ENCODE results near the gene WDR45B. TPM values are rescaled to one million over a fixed set of nuclear protein-coding genes. Genes with fewer than 3 reads are reported as not detected.

WDR45B gene
- total RNA-seq (10 to 100 TPM; 68.6 to 75.0 TPM), polyA plus RNA-seq (10 to 100 TPM; 22.5 to 32.6 (median 27.9) TPM), total RNA-seq (68.2 to 116 (median 84.5) reads per million in 6 experiments)

GRCh38 chr17:82648165-82648668 is at the start of gene WDR45B:
Gene WDR45B, minus strand, starts transcription at chr17:82648444. Its CDS starts 104 bp downstream, at chr17:82648340.
- DNase-seq (peak; percentile 80 to 93 (median 85)), ATAC-seq (peak; percentile 79 to 88)
- POLR2A ChIA-PET = interaction anchor here (1.3 kb wide), 1 partner anchor 92 kb away, joined by 3 read pairs; no protein-coding TSS in a partner anchor
- peaks cover 0 to 25% (median 6%) of the 10 kb centered on the region in 3 donors for H3K36me3 Mint-ChIP-seq
- H3K27ac Mint-ChIP-seq = peak within 1 kb of the TSS in 9 of 10 donors; percentile 66 to 93 (median 88)
- H3K4me3 Mint-ChIP-seq = peak within 1 kb of the TSS; percentile 77 to 92 (median 84)
- peaks cover 11 to 36% (median 29%) of the 10 kb centered on the region in 4 donors for H3K4me1 Mint-ChIP-seq
- H3K9me3 Mint-ChIP-seq = no peaks in the 10 kb centered on the region
- H3K27me3 Mint-ChIP-seq = no peaks in the 10 kb centered on the region

GRCh38 chr17:82697808-82698064 is 49.5 kb upstream of the WDR45B start:
- Mint-ChIP-seq H3K4me3 (peak overlapping the region in 7 of 10 donors; percentile 40 to 84 (median 60)), H3K4me1 (peaks cover 2 to 15% (median 10%) of the 10 kb centered on the region in 4 donors), H3K9me3 (peaks cover 0 to 19% (median 5%) of the 10 kb centered on the region in 9 donors), H3K36me3 (peaks cover 3 to 8% (median 6%) of the 10 kb centered on the region in 3 donors), H3K27ac (no peak overlapping the region), H3K27me3 (peaks cover 0 to 10% (median 0%) of the 10 kb centered on the region in 5 donors)
- ATAC-seq (no peak), DNase-seq (no peak)
- POLR2A ChIA-PET = interaction anchor here (2.9 kb wide), 1 partner anchor 19 kb away, joined by 20 read pairs; the partner anchor contains the start of gene FN3KRP

GRCh38 chr17:82696916-82697807 is 48.9 kb upstream of the WDR45B start:
- H3K27me3 Mint-ChIP-seq = peaks cover 0 to 10% (median 0%) of the 10 kb centered on the region in 5 donors
- POLR2A ChIA-PET = interaction anchor here (2.9 kb wide), 1 partner anchor 19 kb away, joined by 20 read pairs; the partner anchor contains the start of gene FN3KRP
- H3K4me1 Mint-ChIP-seq = peaks cover 2 to 15% (median 10%) of the 10 kb centered on the region in 4 donors
- H3K36me3 Mint-ChIP-seq = peaks cover 3 to 8% (median 6%) of the 10 kb centered on the region in 3 donors
- H3K4me3 Mint-ChIP-seq = peak overlapping the region; percentile 39 to 84 (median 60)
- H3K9me3 Mint-ChIP-seq = peaks cover 0 to 19% (median 5%) of the 10 kb centered on the region in 9 donors
- H3K27ac Mint-ChIP-seq = no peak overlapping the region
- DNase-seq = peak in 3 of 10 donors; percentile 11 to 25 (median 21)
- ATAC-seq = no peak

GRCh38 chr17:82696259-82696658 is 48.0 kb upstream of the WDR45B start:
- DNase-seq (no peak), ATAC-seq (no peak)
- Mint-ChIP-seq H3K27me3 (peaks cover 0 to 10% (median 0%) of the 10 kb centered on the region in 5 donors), H3K36me3 (peaks cover 6 to 8% (median 6%) of the 10 kb centered on the region in 3 donors), H3K27ac (peak overlapping the region in 1 of 10 donors; percentile 66), H3K4me3 (peak overlapping the region in 5 of 10 donors; percentile 23 to 52 (median 38)), H3K4me1 (peaks cover 2 to 15% (median 10%) of the 10 kb centered on the region in 4 donors), H3K9me3 (peaks cover 0 to 19% (median 5%) of the 10 kb centered on the region in 9 donors)
- POLR2A ChIA-PET = interaction anchor here (2.9 kb wide), 1 partner anchor 20 kb away, joined by 20 read pairs; the partner anchor contains the start of gene FN3KRP

- peaks cover 5 to 15% (median 9%) of the 10 kb centered on the region in 4 donors for H3K4me1 Mint-ChIP-seq
- POLR2A ChIA-PET = interaction anchor here (0.7 kb wide), 1 partner anchor 237 kb away, joined by 3 read pairs; no protein-coding TSS in a partner anchor
- H3K27ac Mint-ChIP-seq = no peak overlapping the region
- H3K4me3 Mint-ChIP-seq = peak overlapping the region in 1 of 10 donors; percentile 30
- H3K36me3 Mint-ChIP-seq = peaks cover 6 to 8% (median 6%) of the 10 kb centered on the region in 3 donors
- no peak for DNase-seq
- no peak for ATAC-seq
- H3K27me3 Mint-ChIP-seq = peaks cover 0 to 10% (median 0%) of the 10 kb centered on the region in 5 donors
- peaks cover 0 to 19% (median 5%) of the 10 kb centered on the region in 9 donors for H3K9me3 Mint-ChIP-seq
Observed at GRCh38 chr17:82694647-82695046, 46.4 kb upstream of the WDR45B start.

- Mint-ChIP-seq H3K27me3 (peaks cover 0 to 10% (median 0%) of the 10 kb centered on the region in 5 donors), H3K4me1 (peaks cover 2 to 9% (median 6%) of the 10 kb centered on the region in 4 donors), H3K9me3 (peaks cover 0 to 19% (median 5%) of the 10 kb centered on the region in 9 donors), H3K27ac (no peak overlapping the region), H3K36me3 (peaks cover 6 to 8% (median 6%) of the 10 kb centered on the region in 3 donors), H3K4me3 (no peak overlapping the region)
- no peak for DNase-seq
- no peak for ATAC-seq
- POLR2A ChIA-PET = no interaction called here
Observed at GRCh38 chr17:82693168-82693867, 45.1 kb upstream of the WDR45B start.

- Mint-ChIP-seq H3K36me3 (peaks cover 6 to 8% (median 6%) of the 10 kb centered on the region in 3 donors), H3K4me1 (peaks cover 2 to 7% (median 5%) of the 10 kb centered on the region in 4 donors), H3K4me3 (no peak overlapping the region), H3K27ac (no peak overlapping the region), H3K27me3 (peaks cover 0 to 9% (median 0%) of the 10 kb centered on the region in 5 donors), H3K9me3 (peaks cover 0 to 19% (median 5%) of the 10 kb centered on the region in 9 donors)
- POLR2A ChIA-PET = no interaction called here
- DNase-seq (no peak), ATAC-seq (no peak)
Observed at GRCh38 chr17:82692268-82692667, 44.0 kb upstream of the WDR45B start.

- H3K9me3 Mint-ChIP-seq = peaks cover 0 to 19% (median 5%) of the 10 kb centered on the region in 9 donors
- peaks cover 6 to 8% (median 6%) of the 10 kb centered on the region in 3 donors for H3K36me3 Mint-ChIP-seq
- peaks cover 0 to 5% (median 0%) of the 10 kb centered on the region in 5 donors for H3K27me3 Mint-ChIP-seq
- no peak overlapping the region for H3K27ac Mint-ChIP-seq
- ATAC-seq = no peak
- no peak for DNase-seq
- POLR2A ChIA-PET = no interaction called here
- H3K4me3 Mint-ChIP-seq = no peak overlapping the region
- peaks cover 0 to 3% (median 1%) of the 10 kb centered on the region in 4 donors for H3K4me1 Mint-ChIP-seq
Observed at GRCh38 chr17:82691714-82692113, 43.5 kb upstream of the WDR45B start.

GRCh38 chr17:82690786-82691489 is 42.7 kb upstream of the WDR45B start:
- Mint-ChIP-seq H3K9me3 (peaks cover 0 to 17% (median 5%) of the 10 kb centered on the region in 9 donors), H3K4me3 (no peak overlapping the region), H3K36me3 (peaks cover 6 to 8% (median 6%) of the 10 kb centered on the region in 3 donors), H3K4me1 (peaks cover 0 to 2% (median 0%) of the 10 kb centered on the region in 4 donors), H3K27ac (peak overlapping the region in 1 of 10 donors; percentile 1), H3K27me3 (no peaks in the 10 kb centered on the region)
- ATAC-seq (no peak), DNase-seq (no peak)
- POLR2A ChIA-PET = no interaction called here

GRCh38 chr17:82689077-82689476 is 40.8 kb upstream of the WDR45B start:
- Mint-ChIP-seq H3K27me3 (no peaks in the 10 kb centered on the region), H3K4me1 (peaks cover 0 to 2% (median 0%) of the 10 kb centered on the region in 4 donors), H3K27ac (no peak overlapping the region), H3K9me3 (peaks cover 0 to 5% (median 0%) of the 10 kb centered on the region in 9 donors), H3K36me3 (peaks cover 0 to 5% (median 0%) of the 10 kb centered on the region in 3 donors), H3K4me3 (no peak overlapping the region)
- POLR2A ChIA-PET = no interaction called here
- ATAC-seq (no peak), DNase-seq (no peak)

GRCh38 chr17:82687871-82688270 is 39.6 kb upstream of the WDR45B start:
- Mint-ChIP-seq H3K36me3 (peaks cover 0 to 7% (median 0%) of the 10 kb centered on the region in 3 donors), H3K4me3 (no peak overlapping the region), H3K27ac (no peak overlapping the region), H3K4me1 (peaks cover 0 to 2% (median 0%) of the 10 kb centered on the region in 4 donors), H3K9me3 (no peaks in the 10 kb centered on the region), H3K27me3 (no peaks in the 10 kb centered on the region)
- POLR2A ChIA-PET = no interaction called here
- DNase-seq (no peak), ATAC-seq (no peak)

All from naive thymus-derived CD8-positive, alpha-beta T cell (primary cell).